NCI-H2107 treated with DMSO at 0.1 percent for 48 hours (cell line): ENCODE data around the gene SUMO1.

Experiments
- DNase-seq: peaks from one replicate; lab custom pipeline; 2025; ENCODE audit not compliant: unreplicated experiment; lab: John Stamatoyannopoulos, UW

Gene SUMO1

GRCh38 chr2:202157211-202157990 lies 81.0 kb downstream of the SUMO1 start:
- DNase-seq = no peak
